ENCODE results near the gene ARID3B.
"Not testable (repeated sequence)": the region's sequence is repeated elsewhere in the genome, so short reads cannot be mapped to it uniquely, and the experiment has no call there.

Gene ARID3B

GRCh38 chr15:74502301-74502700 is 38.7 kb upstream of the ARID3B start:
- TF ChIP-seq FOXA1 (IDR thresholded peaks at IDR 0.05) (no peak), LEF1 (IDR thresholded peaks at IDR 0.05; ENCODE audit: borderline replicate concordance) (no peak), L3MBTL2 (conservative IDR thresholded peaks at IDR 0.05) (no peak), FOXM1 (IDR thresholded peaks at IDR 0.05; ENCODE audit: borderline replicate concordance) (no peak), SP1 (IDR thresholded peaks at IDR 0.05) (no peak), FOXK2 (IDR thresholded peaks at IDR 0.05) (no peak), BHLHE40 (IDR thresholded peaks at IDR 0.05; ENCODE audit: borderline replicate concordance) (no peak)
- ChIA-PET CTCF (no interaction called here), POLR2A (no interaction called here)
- DNase-seq (ENCODE audit: extremely low spot score), result no peak

- no peak for DNase-seq (ENCODE audit: extremely low spot score)
- TF ChIP-seq LEF1 (IDR thresholded peaks at IDR 0.05; ENCODE audit: borderline replicate concordance), result no peak
- TF ChIP-seq CTBP1 (IDR thresholded peaks at IDR 0.05; ENCODE audit: borderline replicate concordance), result no peak
- TF ChIP-seq ARNT (IDR thresholded peaks at IDR 0.05), result no peak
- TF ChIP-seq L3MBTL2 (conservative IDR thresholded peaks at IDR 0.05), result no peak
- no peak for TF ChIP-seq PKNOX1 (IDR thresholded peaks at IDR 0.05)
- no peak for TF ChIP-seq ELF4 (IDR thresholded peaks at IDR 0.05)
- no peak for TF ChIP-seq SP1 (IDR thresholded peaks at IDR 0.05)
- TF ChIP-seq ZNF384 (IDR thresholded peaks at IDR 0.05), result no peak
- TF ChIP-seq BHLHE40 (IDR thresholded peaks at IDR 0.05; ENCODE audit: borderline replicate concordance), result no peak
- TF ChIP-seq HDGF (IDR thresholded peaks at IDR 0.05; ENCODE audit: borderline replicate concordance), result no peak
- TF ChIP-seq SUZ12 (IDR thresholded peaks at IDR 0.05), result no peak
- no peak for TF ChIP-seq FOXM1 (IDR thresholded peaks at IDR 0.05; ENCODE audit: borderline replicate concordance)
- TF ChIP-seq FOXK2 (IDR thresholded peaks at IDR 0.05), result no peak
- no peak for TF ChIP-seq TARDBP (IDR thresholded peaks at IDR 0.05)
- no peak for TF ChIP-seq FOXA1 (IDR thresholded peaks at IDR 0.05)
- TF ChIP-seq NFRKB (IDR thresholded peaks at IDR 0.05), result no peak
- POLR2A ChIA-PET, result no interaction called here
- CTCF ChIA-PET, result no interaction called here
Measured at GRCh38 chr15:74504418-74504817, 36.6 kb upstream of the ARID3B start.

DNA sequence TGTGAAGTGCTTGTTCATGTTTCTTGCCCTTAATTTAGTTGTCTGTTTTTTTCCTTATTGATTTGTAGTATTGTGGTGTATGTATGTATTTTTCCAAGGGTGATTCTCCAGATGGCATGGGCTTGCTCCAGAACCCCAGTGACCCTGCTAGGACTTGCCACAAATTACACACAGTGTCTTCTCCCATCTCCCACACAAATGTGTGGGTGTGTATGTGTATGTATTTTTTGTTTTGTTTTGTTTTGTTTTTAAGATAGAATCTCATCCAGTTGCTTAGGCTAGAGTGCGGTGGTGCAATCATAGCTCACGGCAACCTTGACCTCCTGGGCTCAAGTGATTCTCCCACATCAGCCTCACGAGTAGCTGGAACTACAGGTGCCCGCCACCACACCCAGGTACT is 36.2 kb upstream of the ARID3B start:
- ChIA-PET CTCF (no interaction called here), POLR2A (no interaction called here)
- TF ChIP-seq TARDBP (IDR thresholded peaks at IDR 0.05) (no peak), NFRKB (IDR thresholded peaks at IDR 0.05) (no peak), SUZ12 (IDR thresholded peaks at IDR 0.05) (no peak), PKNOX1 (IDR thresholded peaks at IDR 0.05) (no peak), FOXK2 (IDR thresholded peaks at IDR 0.05) (no peak)
- DNase-seq (ENCODE audit: extremely low spot score), result no peak

GRCh38 chr15:74505837-74506514 is 35.0 kb upstream of the ARID3B start:
- CTCF ChIA-PET, result no interaction called here
- POLR2A ChIA-PET, result no interaction called here
- no peak for DNase-seq (ENCODE audit: extremely low spot score)
- TF ChIP-seq FOXK2 (IDR thresholded peaks at IDR 0.05) (no peak), ELF4 (IDR thresholded peaks at IDR 0.05) (no peak), HDGF (IDR thresholded peaks at IDR 0.05; ENCODE audit: borderline replicate concordance) (no peak), L3MBTL2 (conservative IDR thresholded peaks at IDR 0.05) (no peak), LEF1 (IDR thresholded peaks at IDR 0.05; ENCODE audit: borderline replicate concordance) (no peak), TARDBP (IDR thresholded peaks at IDR 0.05) (no peak), ARNT (IDR thresholded peaks at IDR 0.05) (no peak), PKNOX1 (IDR thresholded peaks at IDR 0.05) (no peak), BHLHE40 (IDR thresholded peaks at IDR 0.05; ENCODE audit: borderline replicate concordance) (no peak), SP1 (IDR thresholded peaks at IDR 0.05) (no peak)

- TF ChIP-seq L3MBTL2 (conservative IDR thresholded peaks at IDR 0.05), result no peak
- no peak for TF ChIP-seq TARDBP (IDR thresholded peaks at IDR 0.05)
- TF ChIP-seq NFRKB (IDR thresholded peaks at IDR 0.05), result no peak
- no peak for TF ChIP-seq SP1 (IDR thresholded peaks at IDR 0.05)
- TF ChIP-seq FOXK2 (IDR thresholded peaks at IDR 0.05), result no peak
- TF ChIP-seq BHLHE40 (IDR thresholded peaks at IDR 0.05; ENCODE audit: borderline replicate concordance), result no peak
- no peak for TF ChIP-seq FOXM1 (IDR thresholded peaks at IDR 0.05; ENCODE audit: borderline replicate concordance)
- TF ChIP-seq HDGF (IDR thresholded peaks at IDR 0.05; ENCODE audit: borderline replicate concordance), result no peak
- TF ChIP-seq ELF4 (IDR thresholded peaks at IDR 0.05), result no peak
- TF ChIP-seq LEF1 (IDR thresholded peaks at IDR 0.05; ENCODE audit: borderline replicate concordance), result no peak
- no peak for DNase-seq (ENCODE audit: extremely low spot score)
- POLR2A ChIA-PET, result no interaction called here
- CTCF ChIA-PET, result interaction anchor here (0.6 kb wide), 1 partner anchor 59 kb away, joined by 3 read pairs; no protein-coding TSS in a partner anchor
Measured at GRCh38 chr15:74506515-74506840, 34.5 kb upstream of the ARID3B start.

DNA sequence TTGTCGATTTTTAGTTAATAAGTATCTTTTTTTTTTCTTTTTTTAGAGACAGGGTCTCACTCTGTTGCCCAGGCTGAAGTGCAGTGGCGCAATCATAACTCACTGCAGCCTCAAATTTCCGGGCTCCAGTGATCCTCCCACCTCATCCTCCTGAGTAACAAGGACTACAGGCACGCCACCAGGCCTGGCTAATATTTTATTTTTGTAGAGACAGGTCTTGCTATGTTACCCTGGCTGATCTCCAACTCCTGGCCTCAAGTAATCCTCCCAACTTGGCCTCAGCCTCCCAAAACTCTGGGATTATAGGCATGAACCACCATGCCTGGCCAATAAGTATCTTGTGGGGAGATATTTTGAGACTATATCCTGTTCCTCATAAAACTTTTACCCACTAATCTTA is 29.4 kb upstream of the ARID3B start:
- POLR2A ChIA-PET, result no interaction called here
- CTCF ChIA-PET, result no interaction called here
- DNase-seq (ENCODE audit: extremely low spot score), result no peak
- TF ChIP-seq ARNT (IDR thresholded peaks at IDR 0.05), result no peak
- no peak for TF ChIP-seq FOXK2 (IDR thresholded peaks at IDR 0.05)
- no peak for TF ChIP-seq ELF4 (IDR thresholded peaks at IDR 0.05)
- TF ChIP-seq SUZ12 (IDR thresholded peaks at IDR 0.05), result no peak
- no peak for TF ChIP-seq BHLHE40 (IDR thresholded peaks at IDR 0.05; ENCODE audit: borderline replicate concordance)
- TF ChIP-seq LEF1 (IDR thresholded peaks at IDR 0.05; ENCODE audit: borderline replicate concordance), result no peak
- no peak for TF ChIP-seq FOXA1 (IDR thresholded peaks at IDR 0.05)
- no peak for TF ChIP-seq SP1 (IDR thresholded peaks at IDR 0.05)
- no peak for TF ChIP-seq ZNF384 (IDR thresholded peaks at IDR 0.05)
- TF ChIP-seq CTBP1 (IDR thresholded peaks at IDR 0.05; ENCODE audit: borderline replicate concordance), result no peak
- TF ChIP-seq TARDBP (IDR thresholded peaks at IDR 0.05), result no peak
- TF ChIP-seq HDGF (IDR thresholded peaks at IDR 0.05; ENCODE audit: borderline replicate concordance), result no peak
- TF ChIP-seq L3MBTL2 (conservative IDR thresholded peaks at IDR 0.05), result no peak

DNA sequence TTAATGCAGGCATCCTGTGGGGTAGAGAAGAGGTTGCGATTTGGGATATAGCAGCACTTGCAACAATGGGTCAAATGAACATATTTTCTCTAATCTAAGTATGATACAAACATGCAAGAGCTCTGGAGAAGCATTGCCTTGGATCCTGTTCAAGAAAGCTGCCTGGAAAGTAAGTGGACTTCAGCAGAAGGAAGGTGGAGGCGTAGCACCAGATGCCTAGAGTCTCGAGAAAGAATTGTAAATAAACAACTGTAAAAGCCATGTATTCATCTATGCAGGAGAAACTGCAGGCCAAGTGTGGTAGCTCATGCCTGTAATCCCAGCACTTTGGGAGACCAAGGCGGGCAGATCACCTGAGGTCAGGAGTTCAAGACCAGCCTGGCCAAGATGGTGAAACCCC is 27.0 kb upstream of the ARID3B start:
- POLR2A ChIA-PET, result interaction anchor here (1.3 kb wide), 1 partner anchor 26 kb away, joined by 3 read pairs; the partner anchor contains the start of gene ARID3B
- CTCF ChIA-PET; DNase-seq (ENCODE audit: extremely low spot score): not testable (repeated sequence)
